WTC11 (cell line): ENCODE measurements around the gene CCDC198. TPM values are rescaled to one million over a fixed set of nuclear protein-coding genes. Genes with fewer than 3 reads are reported as not detected.

Experiments used
- ATAC-seq: fragments of 200-7000 bp; cut with Tn5 transposase; 2 replicates; pipeline ENCODE4 v1.10.0; 2021; ENCODE audit warnings: mild to moderate bottlenecking, moderate library complexity
- CTCF ChIA-PET: fragments of 300-600 bp; sonication (Branson Sonifier 250); formaldehyde crosslinking; loops from one replicate; lab custom pipeline; 2021; ENCODE audit warnings: antibody characterized with exemption; lab: Charles Lee
- POLR2A ChIA-PET: fragments of 350-600 bp; sonication (Branson Sonifier 250); formaldehyde crosslinking; loops from one replicate; lab custom pipeline; 2021; ENCODE audit warnings: antibody characterized with exemption; lab: Charles Lee
- DNase-seq: peaks from one replicate; pipeline ENCODE4 v3.0.0; 2021; ENCODE audit warnings: low spot score
- H3K27ac Mint-ChIP-seq: 2 replicates; pipeline ENCODE4 v1.8.0; 2021; ENCODE audit warnings: mixed read lengths
- H3K27me3 Mint-ChIP-seq: 2 replicates; pipeline ENCODE4 v1.8.0; 2021; ENCODE audit warnings: low read depth, mild to moderate bottlenecking, moderate library complexity, mixed read lengths
- H3K36me3 Mint-ChIP-seq: 2 replicates; pipeline ENCODE4 v1.8.0; 2021; ENCODE audit warnings: mixed read lengths
- H3K4me1 Mint-ChIP-seq: 2 replicates; pipeline ENCODE4 v1.8.0; 2022; ENCODE audit warnings: mixed read lengths
- H3K4me3 Mint-ChIP-seq: 2 replicates; pipeline ENCODE4 v1.8.0; 2021; ENCODE audit warnings: mild to moderate bottlenecking, moderate library complexity, mixed read lengths
- H3K9me3 Mint-ChIP-seq: 2 replicates; pipeline ENCODE4 v1.8.0; 2021; ENCODE audit warnings: mixed read lengths
- ATF1 ChIP-seq: sonication (generic); formaldehyde crosslinking; IDR thresholded peaks from 2 replicates; pipeline ENCODE4 v1.8.1; 2023; ENCODE audit warnings: mild to moderate bottlenecking, moderate library complexity, missing genetic modification reagents
- E2F5 ChIP-seq: sonication (generic); formaldehyde crosslinking; IDR thresholded peaks from 2 replicates; pipeline ENCODE4 v1.8.1; 2022; ENCODE audit warnings: mild to moderate bottlenecking, moderate library complexity, missing genetic modification reagents
- ESRRA ChIP-seq: sonication (generic); formaldehyde crosslinking; IDR thresholded peaks from 2 replicates; pipeline ENCODE4 v1.8.1; 2022; ENCODE audit warnings: mild to moderate bottlenecking, missing genetic modification reagents, borderline replicate concordance
- GRHL2 ChIP-seq: fragments of 250-450 bp; sonication (Bioruptor Pico); IDR thresholded peaks from 2 replicates; pipeline ENCODE4 v1.8.0; 2022; ENCODE audit warnings: mild to moderate bottlenecking, moderate library complexity; ENCODE audit not compliant: insufficient replicate concordance, severe bottlenecking
- GTF2I ChIP-seq: fragments of 250-450 bp; sonication (Bioruptor Pico); conservative IDR thresholded peaks from 2 replicates; pipeline ENCODE4 v1.4.0; 2021; ENCODE audit warnings: mild to moderate bottlenecking
- HMGA2 ChIP-seq: fragments of 250-450 bp; sonication (Bioruptor Pico); IDR thresholded peaks from 2 replicates; pipeline ENCODE4 v1.4.0; 2021; ENCODE audit warnings: mild to moderate bottlenecking, moderate library complexity
- JUN ChIP-seq: sonication (generic); formaldehyde crosslinking; IDR thresholded peaks from 2 replicates; pipeline ENCODE4 v1.8.0; 2023; ENCODE audit warnings: mild to moderate bottlenecking, missing genetic modification reagents
- MYBL2 ChIP-seq: sonication (generic); formaldehyde crosslinking; IDR thresholded peaks from 2 replicates; pipeline ENCODE4 v1.8.1; 2023; ENCODE audit warnings: mild to moderate bottlenecking, moderate library complexity, missing genetic modification reagents
- NR3C1 ChIP-seq: sonication (generic); formaldehyde crosslinking; conservative IDR thresholded peaks from 2 replicates; pipeline ENCODE4 v1.8.1; 2023; ENCODE audit warnings: low read depth, mild to moderate bottlenecking, missing genetic modification reagents
- RORB ChIP-seq: fragments of 250-450 bp; sonication (Bioruptor Pico); IDR thresholded peaks from 2 replicates; pipeline ENCODE4 v1.9.0; 2021; ENCODE audit warnings: mild to moderate bottlenecking
- USF2 ChIP-seq: sonication (generic); formaldehyde crosslinking; IDR thresholded peaks from 2 replicates; pipeline ENCODE4 v1.8.1; 2023; ENCODE audit warnings: mild to moderate bottlenecking, missing genetic modification reagents, moderate library complexity
- ZNF263 ChIP-seq: sonication (generic); formaldehyde crosslinking; IDR thresholded peaks from 2 replicates; pipeline ENCODE4 v1.8.1; 2022; ENCODE audit warnings: low read depth, mild to moderate bottlenecking, moderate library complexity, missing genetic modification reagents
- ZNF423 ChIP-seq: fragments of 250-450 bp; sonication (Bioruptor Pico); IDR thresholded peaks from 2 replicates; pipeline ENCODE4 v2.1.2; 2022; ENCODE audit warnings: mild to moderate bottlenecking, moderate library complexity
- ZNF512 ChIP-seq: sonication (generic); formaldehyde crosslinking; IDR thresholded peaks from 2 replicates; pipeline ENCODE4 v1.8.1; 2022; ENCODE audit warnings: missing genetic modification reagents, borderline replicate concordance
- total RNA-seq: library from RNA; stranded (reverse); gene quantifications from 3 replicates; pipeline ENCODE4 v1.2.3, GENCODE V29; 2021
- TF ChIP-seq, protein P1 (sequence below): sonication (generic); formaldehyde crosslinking; IDR thresholded peaks from 2 replicates; pipeline ENCODE4 v1.8.1; 2022; ENCODE audit warnings: low read depth, missing genetic modification reagents, borderline replicate concordance
- TF ChIP-seq, protein P2 (sequence below): sonication (generic); formaldehyde crosslinking; IDR thresholded peaks from 2 replicates; pipeline ENCODE4 v1.8.0; 2022; ENCODE audit warnings: mild to moderate bottlenecking, missing genetic modification reagents
- TF ChIP-seq, protein P3 (sequence below): sonication (generic); formaldehyde crosslinking; IDR thresholded peaks from 2 replicates; pipeline ENCODE4 v1.8.1; 2022; ENCODE audit warnings: low read depth, mild to moderate bottlenecking, moderate library complexity, missing genetic modification reagents, borderline replicate concordance
- TF ChIP-seq, protein P4 (sequence below): sonication (generic); formaldehyde crosslinking; IDR thresholded peaks from 2 replicates; pipeline ENCODE4 v1.8.0; 2022; ENCODE audit warnings: mild to moderate bottlenecking, missing genetic modification reagents

The CCDC198 gene
- total RNA-seq, 1 experiment from 2014 or later, result not detected

DNA sequence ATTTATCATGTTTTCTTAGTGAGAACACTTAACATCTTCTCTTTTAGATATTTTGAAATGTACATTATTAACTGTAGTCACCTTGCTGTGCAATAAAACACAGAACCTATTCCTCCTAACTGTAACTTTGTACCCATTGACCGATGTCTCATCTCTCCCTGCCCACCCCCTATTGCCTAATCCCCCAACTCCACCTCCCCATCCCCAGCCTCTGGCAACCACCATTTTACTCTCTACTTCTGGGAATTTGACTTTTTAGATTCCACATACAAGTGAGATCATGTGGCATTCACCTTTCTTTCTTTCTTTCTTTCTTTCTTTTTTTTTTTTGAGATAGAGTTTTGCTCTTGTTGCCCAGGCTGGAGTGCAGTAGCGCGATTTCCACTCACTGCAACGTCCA, 4.4 kb upstream of the CCDC198 start (continued):
- TF ChIP-seq E2F5 (CRISPR knock-in tag) (no peak), ZNF423 (CRISPR knock-in tag) (no peak)

- Mint-ChIP-seq H3K27ac (no peak overlapping the region), H3K27me3 (no peaks in the 10 kb centered on the region), H3K36me3 (0 out of 2 replicates have a peak, but pooled peaks cover 5% of the 10 kb centered on the region), H3K4me3 (no peak overlapping the region), H3K4me1 (peaks cover 14% of the 10 kb centered on the region), H3K9me3 (peaks cover 9% of the 10 kb centered on the region)
- TF ChIP-seq ESRRA (no peak), E2F5 (CRISPR knock-in tag) (no peak), ZNF512 (no peak), MYBL2 (CRISPR knock-in tag) (no peak), GRHL2 (CRISPR knock-in tag) (no peak), USF2 (no peak)
- TF ChIP-seq, protein P1, sequence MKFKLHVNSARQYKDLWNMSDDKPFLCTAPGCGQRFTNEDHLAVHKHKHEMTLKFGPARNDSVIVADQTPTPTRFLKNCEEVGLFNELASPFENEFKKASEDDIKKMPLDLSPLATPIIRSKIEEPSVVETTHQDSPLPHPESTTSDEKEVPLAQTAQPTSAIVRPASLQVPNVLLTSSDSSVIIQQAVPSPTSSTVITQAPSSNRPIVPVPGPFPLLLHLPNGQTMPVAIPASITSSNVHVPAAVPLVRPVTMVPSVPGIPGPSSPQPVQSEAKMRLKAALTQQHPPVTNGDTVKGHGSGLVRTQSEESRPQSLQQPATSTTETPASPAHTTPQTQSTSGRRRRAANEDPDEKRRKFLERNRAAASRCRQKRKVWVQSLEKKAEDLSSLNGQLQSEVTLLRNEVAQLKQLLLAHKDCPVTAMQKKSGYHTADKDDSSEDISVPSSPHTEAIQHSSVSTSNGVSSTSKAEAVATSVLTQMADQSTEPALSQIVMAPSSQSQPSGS (CRISPR knock-in tag), result no peak
- TF ChIP-seq, protein P2, sequence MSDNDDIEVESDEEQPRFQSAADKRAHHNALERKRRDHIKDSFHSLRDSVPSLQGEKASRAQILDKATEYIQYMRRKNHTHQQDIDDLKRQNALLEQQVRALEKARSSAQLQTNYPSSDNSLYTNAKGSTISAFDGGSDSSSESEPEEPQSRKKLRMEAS (CRISPR knock-in tag), result no peak
- TF ChIP-seq, protein P3, sequence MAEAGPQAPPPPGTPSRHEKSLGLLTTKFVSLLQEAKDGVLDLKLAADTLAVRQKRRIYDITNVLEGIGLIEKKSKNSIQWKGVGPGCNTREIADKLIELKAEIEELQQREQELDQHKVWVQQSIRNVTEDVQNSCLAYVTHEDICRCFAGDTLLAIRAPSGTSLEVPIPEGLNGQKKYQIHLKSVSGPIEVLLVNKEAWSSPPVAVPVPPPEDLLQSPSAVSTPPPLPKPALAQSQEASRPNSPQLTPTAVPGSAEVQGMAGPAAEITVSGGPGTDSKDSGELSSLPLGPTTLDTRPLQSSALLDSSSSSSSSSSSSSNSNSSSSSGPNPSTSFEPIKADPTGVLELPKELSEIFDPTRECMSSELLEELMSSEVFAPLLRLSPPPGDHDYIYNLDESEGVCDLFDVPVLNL (CRISPR knock-in tag), result no peak
- ChIA-PET POLR2A (no interaction called here), CTCF (interaction anchor here (2.1 kb wide), 1 partner anchor 32 kb away, joined by 8 read pairs; no protein-coding TSS in a partner anchor)
- no peak for DNase-seq
- ATAC-seq, result no peak
Measured at GRCh38 chr14:57495416-57495815, 1.8 kb upstream of the CCDC198 start.

- Mint-ChIP-seq H3K4me3 (no peak overlapping the region), H3K9me3 (no peaks in the 10 kb centered on the region), H3K27me3 (no peaks in the 10 kb centered on the region), H3K36me3 (no peaks in the 10 kb centered on the region), H3K4me1 (peaks cover 14% of the 10 kb centered on the region), H3K27ac (no peak overlapping the region)
- ChIA-PET POLR2A (no interaction called here), CTCF (interaction anchor here (1.7 kb wide), 1 partner anchor 469 kb away, joined by 6 read pairs; no protein-coding TSS in a partner anchor)
- DNase-seq, result no peak
- no peak for ATAC-seq
- TF ChIP-seq NR3C1 (CRISPR knock-in tag) (no peak), GTF2I (no peak), ATF1 (CRISPR knock-in tag) (no peak), HMGA2 (CRISPR knock-in tag) (no peak), JUN (CRISPR knock-in tag) (no peak), ESRRA (no peak), RORB (CRISPR knock-in tag) (no peak), ZNF263 (CRISPR knock-in tag) (no peak), ZNF512 (no peak)
- TF ChIP-seq, protein P4, sequence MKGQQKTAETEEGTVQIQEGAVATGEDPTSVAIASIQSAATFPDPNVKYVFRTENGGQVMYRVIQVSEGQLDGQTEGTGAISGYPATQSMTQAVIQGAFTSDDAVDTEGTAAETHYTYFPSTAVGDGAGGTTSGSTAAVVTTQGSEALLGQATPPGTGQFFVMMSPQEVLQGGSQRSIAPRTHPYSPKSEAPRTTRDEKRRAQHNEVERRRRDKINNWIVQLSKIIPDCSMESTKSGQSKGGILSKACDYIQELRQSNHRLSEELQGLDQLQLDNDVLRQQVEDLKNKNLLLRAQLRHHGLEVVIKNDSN (CRISPR knock-in tag), result no peak
Measured at GRCh38 chr14:57492859-57493258, 798 bp downstream of the CCDC198 start.
